ENCODE results near the gene ING5. TPM values are rescaled to one million over a fixed set of nuclear protein-coding genes. Genes with fewer than 3 reads are reported as not detected.

Gene ING5
- total RNA-seq (10 to 100 TPM; 51.2 to 51.3 TPM), total RNA-seq (48.3 to 199 (median 92.6) reads per million in 172 experiments)
- polyA plus RNA-seq (2013, experiment 1 of 2), result 52.8 TPM
- 52.7 TPM for polyA plus RNA-seq (2013, experiment 2 of 2)

DNA sequence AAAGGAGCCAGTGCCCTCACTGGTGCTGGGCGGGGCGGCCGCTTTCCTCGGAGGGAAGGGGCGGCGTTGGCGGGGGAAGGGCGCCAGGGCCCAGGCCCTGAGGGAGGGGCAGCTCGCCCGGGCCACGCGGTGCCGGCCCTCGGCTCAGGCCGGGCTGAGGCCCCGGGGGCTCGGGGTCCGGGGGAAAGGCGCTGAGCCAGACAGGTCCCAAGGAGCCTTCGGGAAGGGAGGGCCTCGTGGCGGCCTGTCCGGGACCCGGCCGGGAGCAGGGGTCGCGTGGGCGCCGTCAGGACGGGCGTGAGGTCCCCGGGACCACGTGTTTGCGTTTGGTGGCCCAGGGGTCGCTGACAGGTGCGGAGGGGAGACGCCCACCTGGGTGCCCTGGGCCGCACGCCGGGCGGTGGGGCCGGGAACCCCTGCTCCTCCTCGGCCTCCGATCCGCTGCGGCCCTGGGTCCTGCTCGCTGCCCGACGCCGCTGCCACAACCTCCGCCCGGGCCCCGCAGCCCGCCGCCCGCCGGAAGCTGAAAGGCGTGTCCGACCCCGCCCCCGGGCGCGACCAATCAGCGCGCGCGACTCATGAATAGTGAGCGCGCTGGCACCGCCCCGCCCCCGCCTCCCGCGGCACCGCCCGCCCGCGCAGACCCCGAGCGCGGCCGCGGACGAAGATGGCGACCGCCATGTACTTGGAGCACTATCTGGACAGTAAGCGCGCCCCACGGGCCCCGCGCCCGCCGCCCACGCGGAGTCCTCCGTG, at the start of gene ING5:
TSS of gene ING5 (plus strand) at position 641 of the 756 bp plus-strand sequence. CDS start at position 668, 27 bp downstream.
- ATAC-seq (ENCODE audit: poor library complexity) (peak; percentile 64), DNase-seq (peak; percentile 90 to 98 (median 96))
- ChIA-PET POLR2A (interaction anchor here (0.5 to 8.1 kb wide), 20 partner anchors 9 to 1141 kb away, joined by 3 to 179 read pairs (median 6); partner anchors contain the start of genes ATG4B, D2HGDH, DTYMK and DUSP28), CTCF (interaction anchor here (1.0 to 3.3 kb wide), 9 partner anchors 13 to 91 kb away, joined by 3 to 19 read pairs (median 6); partner anchors contain the start of genes ATG4B, D2HGDH, DTYMK and THAP4)
- Histone ChIP-seq H3K27ac (ENCODE audit: low read depth in 1 of 2, low read length in 2 of 2) (peak within 1 kb of the TSS; percentile 34 to 67), H3K4me1 (ENCODE audit: insufficient read depth, low read length) (peaks cover 28% of the 10 kb centered on the region), H3K9me3 (ENCODE audit: control insufficient read depth in 1 of 2, insufficient read depth in 1 of 2, low read length in 2 of 2) (no peaks in the 10 kb centered on the region), H3K4me3 (ENCODE audit: low read length) (peak within 1 kb of the TSS; percentile 73), H3K36me3 (ENCODE audit: insufficient read depth, low read length) (peaks cover 17% of the 10 kb centered on the region), H3K27me3 (ENCODE audit: control insufficient read depth in 1 of 2, insufficient read depth in 2 of 2, low read length in 2 of 2) (no peaks in the 10 kb centered on the region)
- TF ChIP-seq, protein P1, sequence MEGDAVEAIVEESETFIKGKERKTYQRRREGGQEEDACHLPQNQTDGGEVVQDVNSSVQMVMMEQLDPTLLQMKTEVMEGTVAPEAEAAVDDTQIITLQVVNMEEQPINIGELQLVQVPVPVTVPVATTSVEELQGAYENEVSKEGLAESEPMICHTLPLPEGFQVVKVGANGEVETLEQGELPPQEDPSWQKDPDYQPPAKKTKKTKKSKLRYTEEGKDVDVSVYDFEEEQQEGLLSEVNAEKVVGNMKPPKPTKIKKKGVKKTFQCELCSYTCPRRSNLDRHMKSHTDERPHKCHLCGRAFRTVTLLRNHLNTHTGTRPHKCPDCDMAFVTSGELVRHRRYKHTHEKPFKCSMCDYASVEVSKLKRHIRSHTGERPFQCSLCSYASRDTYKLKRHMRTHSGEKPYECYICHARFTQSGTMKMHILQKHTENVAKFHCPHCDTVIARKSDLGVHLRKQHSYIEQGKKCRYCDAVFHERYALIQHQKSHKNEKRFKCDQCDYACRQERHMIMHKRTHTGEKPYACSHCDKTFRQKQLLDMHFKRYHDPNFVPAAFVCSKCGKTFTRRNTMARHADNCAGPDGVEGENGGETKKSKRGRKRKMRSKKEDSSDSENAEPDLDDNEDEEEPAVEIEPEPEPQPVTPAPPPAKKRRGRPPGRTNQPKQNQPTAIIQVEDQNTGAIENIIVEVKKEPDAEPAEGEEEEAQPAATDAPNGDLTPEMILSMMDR (IDR thresholded peaks at IDR 0.05), result no peak
- H3K27ac Mint-ChIP-seq, result peak within 1 kb of the TSS; percentile 94
- peaks cover 33% of the 10 kb centered on the region for H3K36me3 Mint-ChIP-seq (ENCODE audit: low read depth)
- intact Hi-C loops (cut with DNase I, micrococcal nuclease), result loop anchor here (1.0 to 10.0 kb wide), 10 partner anchors 14 to 1134 kb away; partner anchors contain the start of genes D2HGDH (in 2 of the 2), ATG4B (in 1 of the 2), DTYMK (in 1 of the 2) and FARP2 (in 1 of the 2)
- H3K27me3 Mint-ChIP-seq, result no peaks in the 10 kb centered on the region
- peak within 1 kb of the TSS; percentile 98 for H3K4me3 Mint-ChIP-seq
- peaks cover 28% of the 10 kb centered on the region for H3K4me1 Mint-ChIP-seq (ENCODE audit: low read depth)
- no peaks in the 10 kb centered on the region for H3K9me3 Mint-ChIP-seq

DNA sequence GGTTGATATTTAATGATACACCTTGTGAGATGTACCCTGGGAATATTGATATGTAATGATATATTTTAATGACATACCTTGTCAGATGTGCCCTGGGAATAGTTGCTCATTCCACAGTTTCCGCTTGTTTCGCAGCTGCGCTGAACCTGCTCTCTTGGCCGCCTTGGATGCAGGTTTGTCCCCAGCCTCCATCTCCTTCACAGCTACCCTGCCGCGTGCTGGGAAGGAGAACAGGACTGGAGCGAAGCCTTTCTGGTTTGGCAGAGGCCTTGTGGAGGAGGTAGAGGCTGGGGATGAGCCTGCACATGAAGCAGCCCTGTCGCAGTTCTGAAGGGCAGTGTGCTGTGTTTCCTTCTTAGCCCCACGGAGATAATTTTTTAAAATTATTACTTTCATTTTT, 49.7 kb upstream of the ING5 start:
- TF ChIP-seq, protein P1 (IDR thresholded peaks at IDR 0.05), result no peak
- no peak overlapping the region for H3K27ac ChIP-seq (ENCODE audit: low read depth in 1 of 2, low read length in 2 of 2)
- H3K9me3 ChIP-seq (ENCODE audit: control insufficient read depth in 1 of 2, insufficient read depth in 1 of 2, low read length in 2 of 2), result no peaks in the 10 kb centered on the region
- H3K36me3 ChIP-seq (ENCODE audit: insufficient read depth, low read length), result peaks cover 60% of the 10 kb centered on the region
- Mint-ChIP-seq H3K4me1 (ENCODE audit: low read depth) (peaks cover 10% of the 10 kb centered on the region), H3K9me3 (no peaks in the 10 kb centered on the region), H3K27ac (no peak overlapping the region), H3K36me3 (ENCODE audit: low read depth) (peaks cover 64% of the 10 kb centered on the region), H3K4me3 (no peak overlapping the region), H3K27me3 (no peaks in the 10 kb centered on the region)
- CTCF ChIA-PET, result no interaction called here
- H3K4me3 ChIP-seq (ENCODE audit: low read length), result no peak overlapping the region
- no peaks in the 10 kb centered on the region for H3K27me3 ChIP-seq (ENCODE audit: control insufficient read depth in 1 of 2, insufficient read depth in 2 of 2, low read length in 2 of 2)
- H3K4me1 ChIP-seq (ENCODE audit: insufficient read depth, low read length), result no peaks in the 10 kb centered on the region
- intact Hi-C loops (cut with DNase I, micrococcal nuclease), result no loop called here
- DNase-seq (no peak), ATAC-seq (ENCODE audit: poor library complexity) (no peak)
- POLR2A ChIA-PET, result no interaction called here

DNA sequence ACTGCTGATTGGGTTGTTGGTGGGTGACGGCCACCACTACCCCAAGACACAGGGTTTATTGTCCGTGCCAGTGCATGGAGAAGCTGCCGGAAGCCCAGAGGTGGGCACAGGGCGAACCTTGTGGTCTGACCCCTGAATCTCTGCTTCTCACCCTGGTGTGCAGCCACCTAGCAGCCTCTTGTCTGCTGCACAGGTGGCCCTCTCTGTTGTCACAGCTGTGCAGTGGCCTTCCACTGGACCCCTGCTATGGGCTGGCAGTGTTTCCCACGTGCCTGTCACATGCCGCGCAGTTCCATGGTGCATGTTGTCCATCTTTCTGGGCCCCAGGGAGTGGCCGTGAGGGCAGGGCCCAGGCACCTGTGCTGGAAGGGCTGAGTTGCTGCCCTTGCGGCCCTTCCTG, 49.1 kb upstream of the ING5 start:
- no peaks in the 10 kb centered on the region for H3K9me3 ChIP-seq (ENCODE audit: control insufficient read depth in 1 of 2, insufficient read depth in 1 of 2, low read length in 2 of 2)
- no peak overlapping the region for H3K27ac ChIP-seq (ENCODE audit: low read depth in 1 of 2, low read length in 2 of 2)
- H3K4me1 ChIP-seq (ENCODE audit: insufficient read depth, low read length), result no peaks in the 10 kb centered on the region
- H3K36me3 ChIP-seq (ENCODE audit: insufficient read depth, low read length), result peaks cover 64% of the 10 kb centered on the region
- H3K27me3 ChIP-seq (ENCODE audit: control insufficient read depth in 1 of 2, insufficient read depth in 2 of 2, low read length in 2 of 2), result no peaks in the 10 kb centered on the region
- intact Hi-C loops (cut with DNase I, micrococcal nuclease), result no loop called here
- ChIA-PET CTCF (no interaction called here), POLR2A (no interaction called here)
- peaks cover 10% of the 10 kb centered on the region for H3K4me1 Mint-ChIP-seq (ENCODE audit: low read depth)
- ATAC-seq (ENCODE audit: poor library complexity), result no peak
- peaks cover 69% of the 10 kb centered on the region for H3K36me3 Mint-ChIP-seq (ENCODE audit: low read depth)
- H3K27me3 Mint-ChIP-seq, result no peaks in the 10 kb centered on the region
- no peaks in the 10 kb centered on the region for H3K9me3 Mint-ChIP-seq
- H3K4me3 Mint-ChIP-seq, result no peak overlapping the region
- TF ChIP-seq, protein P1 (IDR thresholded peaks at IDR 0.05), result no peak
- no peak overlapping the region for H3K4me3 ChIP-seq (ENCODE audit: low read length)
- DNase-seq, result no peak
- no peak overlapping the region for H3K27ac Mint-ChIP-seq

Measured in CD4-positive, alpha-beta T cell (primary cell).